GM21723 (cell line): ENCODE results near the gene CATSPERE.

Experiments
- ATAC-seq: cut with Tn5 transposase; IDR thresholded peaks from one replicate; pipeline ENCODE4 v1.9.1; 2021; ENCODE audit warnings: mild to moderate bottlenecking, moderate library complexity; ENCODE audit not compliant: unreplicated experiment

Gene CATSPERE

DNA sequence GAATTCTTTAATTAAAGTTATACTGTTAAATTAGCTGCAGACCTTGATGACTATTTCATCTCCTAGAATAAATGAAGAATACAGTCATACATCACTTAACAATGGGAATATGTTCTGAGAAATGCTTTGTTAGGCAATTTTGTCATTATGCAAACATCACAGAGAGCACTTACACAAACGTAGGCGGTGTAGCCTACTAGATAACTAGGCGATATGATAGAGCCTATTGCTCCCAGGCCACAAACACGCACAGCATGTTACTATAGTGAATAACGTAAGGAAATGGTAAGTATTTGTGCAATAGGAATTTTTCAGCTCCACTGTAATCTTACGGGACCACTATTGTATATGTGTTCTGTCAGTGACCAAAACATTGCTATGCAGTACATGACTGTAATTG, 154.2 kb downstream of the CATSPERE start:
- no peak for ATAC-seq

DNA sequence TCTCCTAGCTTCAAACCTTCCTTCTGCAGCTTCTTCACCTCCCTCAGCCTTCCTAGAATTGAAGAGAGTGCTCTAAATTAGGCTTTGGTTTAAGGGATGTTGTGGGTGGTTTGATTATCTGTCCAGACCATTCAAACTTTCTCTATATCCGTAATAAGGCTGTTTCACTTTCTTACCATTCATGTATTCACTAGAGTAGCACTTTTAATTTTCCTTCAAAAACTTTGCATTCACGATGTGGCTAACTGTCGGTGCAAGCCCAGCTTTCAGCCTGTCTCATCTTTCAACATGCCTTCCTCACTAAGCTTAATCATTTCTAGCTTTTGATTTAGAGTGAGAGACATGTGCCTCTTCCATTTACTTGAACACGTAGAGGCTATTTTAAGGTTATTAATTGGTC, 165.6 kb downstream of the CATSPERE start:
- ATAC-seq = no peak

DNA sequence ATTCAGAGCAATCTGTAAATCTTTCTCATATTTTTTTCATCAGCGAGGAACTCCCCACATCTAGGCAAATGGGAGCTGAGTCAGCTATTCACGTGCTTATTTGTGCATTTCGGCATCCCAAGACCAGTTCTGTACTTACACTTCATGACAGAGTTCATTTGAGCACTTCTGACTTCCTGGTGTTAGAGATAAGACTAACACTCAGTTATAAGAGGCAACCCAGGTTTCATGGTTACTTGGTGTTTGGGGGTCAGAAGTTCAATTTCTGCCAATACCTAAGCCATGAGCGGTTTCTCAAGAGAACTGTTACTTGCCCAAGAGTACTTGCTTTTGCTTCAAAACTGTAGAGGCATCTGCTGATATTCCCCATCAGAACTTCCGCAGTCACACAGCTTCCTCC, 167.7 kb downstream of the CATSPERE start:
- ATAC-seq = no peak

DNA sequence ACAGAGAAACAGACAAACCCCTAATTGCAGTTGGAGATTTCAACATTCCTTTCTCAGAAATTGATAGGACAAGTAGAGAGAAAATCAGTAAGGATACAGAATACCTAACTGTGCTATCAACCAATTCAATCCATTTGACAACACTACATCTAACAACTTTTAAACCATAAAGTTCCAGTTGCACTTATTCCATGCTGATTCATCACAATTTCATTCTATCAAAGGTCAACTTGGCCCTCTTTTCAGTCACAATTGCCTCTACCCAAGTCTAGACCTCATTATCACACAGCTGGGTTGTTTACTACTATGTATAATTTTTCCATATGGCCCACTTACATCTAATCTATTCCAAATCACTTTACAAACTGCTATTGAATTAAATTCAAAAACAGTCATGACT, 172.1 kb downstream of the CATSPERE start:
- no peak for ATAC-seq

DNA sequence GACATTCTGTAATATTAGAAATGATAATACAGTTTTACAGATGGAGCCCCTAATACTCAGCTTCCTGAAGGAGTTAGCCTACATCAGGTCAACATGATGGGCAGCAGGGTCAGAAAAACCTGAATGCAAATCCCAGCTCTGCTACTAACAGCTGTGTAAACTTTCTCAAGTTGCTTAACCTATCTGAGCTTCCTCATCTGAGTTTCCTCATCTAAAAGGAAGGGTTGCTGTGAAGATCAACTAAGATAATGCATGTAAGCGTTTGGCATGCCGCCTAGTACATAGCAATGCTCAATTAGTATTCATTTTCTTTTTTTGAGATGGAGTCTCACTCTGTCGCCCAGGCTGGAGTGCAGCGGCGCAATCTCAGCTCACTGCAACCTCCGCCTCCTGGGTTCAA, 173.5 kb downstream of the CATSPERE start:
- no peak for ATAC-seq

DNA sequence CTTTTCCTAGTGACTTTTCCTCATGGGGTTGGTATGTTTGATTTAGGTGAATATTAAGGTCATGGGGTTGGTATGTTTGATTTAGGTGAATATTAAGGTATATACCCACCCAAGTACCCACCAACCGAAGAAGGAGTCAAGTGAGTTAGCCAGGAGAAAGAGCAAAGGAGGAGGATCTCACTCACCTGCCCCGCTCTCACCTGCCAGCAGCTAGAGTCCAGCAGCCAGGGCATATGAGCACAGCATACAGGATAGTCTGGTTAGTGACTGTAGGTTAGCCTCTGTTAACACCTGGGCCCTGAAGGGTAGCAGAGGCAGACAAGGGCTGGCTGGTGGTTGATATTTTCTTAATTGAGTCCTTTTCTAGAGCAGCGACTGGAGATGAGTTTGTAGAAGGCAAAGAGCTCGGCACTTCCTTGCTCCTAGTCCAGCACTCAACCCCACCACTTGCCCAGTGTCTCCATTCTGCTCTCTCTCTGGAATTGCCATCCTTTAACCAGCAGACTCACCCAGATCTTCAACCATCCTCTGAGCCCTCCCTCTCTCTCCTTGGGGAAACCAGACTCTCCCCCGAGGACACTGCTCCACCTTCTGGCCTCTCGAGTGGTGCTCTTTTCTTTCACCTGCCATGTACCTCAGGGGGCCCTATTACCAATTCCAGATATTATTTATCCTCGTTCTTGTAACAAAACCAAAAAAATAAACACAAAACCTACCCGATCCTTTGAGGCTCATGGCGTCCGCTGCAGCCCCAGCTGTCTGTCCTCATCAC, 175.6 kb downstream of the CATSPERE start:
- ATAC-seq = no peak

DNA sequence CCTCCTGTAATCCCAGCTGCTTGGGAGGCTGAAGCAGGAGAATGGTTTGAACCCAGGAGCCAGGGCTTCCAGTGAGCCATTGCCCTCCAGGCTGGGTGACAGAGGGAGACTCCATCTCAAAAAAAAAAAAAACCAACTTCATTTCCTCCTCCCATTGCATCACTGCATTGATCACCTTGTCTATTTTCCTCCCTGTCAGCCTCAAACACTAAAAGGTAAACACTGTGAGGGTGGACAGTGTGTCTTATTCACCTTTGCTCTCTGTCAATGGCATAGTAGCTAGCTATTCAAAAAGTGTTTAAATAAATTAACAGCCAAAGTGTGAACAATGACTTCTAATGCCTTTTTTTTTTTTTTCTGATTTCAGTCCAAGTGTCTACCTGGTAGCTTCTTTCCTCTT, 178.5 kb downstream of the CATSPERE start:
- ATAC-seq = no peak

DNA sequence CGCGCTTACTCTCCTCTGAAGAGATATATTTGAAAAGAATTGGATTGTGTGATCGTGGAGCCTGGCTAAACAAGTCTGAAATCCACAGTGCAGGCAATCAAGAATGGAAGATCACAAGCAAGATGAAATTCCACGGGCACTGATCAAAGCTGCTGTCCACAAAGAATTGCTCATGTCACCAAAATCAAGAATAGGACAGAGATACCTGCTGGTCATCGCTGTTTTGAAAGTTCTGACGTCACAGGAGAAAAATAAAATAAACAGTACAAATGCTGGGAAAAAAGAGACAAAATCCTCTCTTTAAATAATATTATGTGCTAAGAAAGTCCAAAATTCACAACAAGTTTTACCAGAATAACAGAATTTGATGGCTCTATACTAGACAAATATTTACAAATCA, 179.8 kb downstream of the CATSPERE start:
- no peak for ATAC-seq

DNA sequence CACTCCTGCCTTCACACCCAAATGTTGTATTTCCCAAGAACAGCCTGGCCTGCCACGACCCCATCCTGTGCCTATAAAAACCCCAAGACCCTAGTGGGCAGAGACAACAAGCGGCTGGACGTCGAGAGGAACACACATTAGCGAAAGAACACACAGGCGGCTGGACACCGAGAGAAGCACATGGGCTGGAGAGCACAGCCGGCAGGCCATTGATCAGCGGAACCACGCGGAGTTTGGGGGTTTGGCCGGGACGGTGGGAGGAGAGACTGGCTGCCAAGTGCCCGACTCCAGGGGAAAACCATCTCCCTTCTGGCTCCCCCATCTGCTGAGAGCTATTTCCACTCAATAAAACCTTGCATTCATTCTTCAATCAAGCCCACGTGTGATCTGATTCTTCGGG, 181.5 kb downstream of the CATSPERE start:
- ATAC-seq = no peak

DNA sequence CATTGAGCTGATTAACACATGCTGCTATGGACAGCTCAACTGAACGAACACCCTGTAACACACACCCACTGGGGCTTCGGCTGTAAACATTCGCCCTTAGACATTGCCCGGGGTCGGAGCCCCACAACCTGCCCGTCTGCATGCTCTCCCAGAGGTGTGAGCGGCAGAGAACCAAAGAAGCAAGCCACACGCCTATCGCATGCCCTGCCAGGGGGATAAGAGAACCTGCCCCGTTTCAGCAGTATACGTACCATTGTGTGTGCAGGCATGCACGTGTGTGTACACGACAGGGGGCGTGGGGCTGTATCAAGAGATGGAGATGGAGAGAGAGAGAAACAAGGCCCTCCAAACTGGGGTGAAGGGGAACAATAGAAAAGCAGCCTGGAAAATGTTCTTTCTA, 181.9 kb downstream of the CATSPERE start:
- no peak for ATAC-seq

DNA sequence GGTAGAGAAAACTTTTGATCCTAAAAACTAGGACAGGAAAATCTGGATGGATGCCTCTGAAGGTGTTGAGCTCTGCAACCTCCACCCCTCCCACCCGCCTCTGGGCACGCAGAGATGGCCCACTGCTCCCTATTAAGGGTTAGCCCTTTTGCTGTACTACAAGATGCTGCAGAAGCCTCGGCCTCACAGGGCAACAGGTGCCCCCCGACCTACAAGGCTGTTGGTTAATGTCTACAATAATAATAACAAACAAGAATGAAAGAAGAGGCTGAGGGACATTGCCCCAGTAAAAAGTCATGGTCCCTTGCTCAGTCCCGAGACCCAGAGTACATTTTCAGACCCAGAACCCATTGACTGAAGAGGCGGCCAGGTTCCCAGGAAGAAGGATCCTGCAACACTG, 184.3 kb downstream of the CATSPERE start:
- ATAC-seq = no peak

DNA sequence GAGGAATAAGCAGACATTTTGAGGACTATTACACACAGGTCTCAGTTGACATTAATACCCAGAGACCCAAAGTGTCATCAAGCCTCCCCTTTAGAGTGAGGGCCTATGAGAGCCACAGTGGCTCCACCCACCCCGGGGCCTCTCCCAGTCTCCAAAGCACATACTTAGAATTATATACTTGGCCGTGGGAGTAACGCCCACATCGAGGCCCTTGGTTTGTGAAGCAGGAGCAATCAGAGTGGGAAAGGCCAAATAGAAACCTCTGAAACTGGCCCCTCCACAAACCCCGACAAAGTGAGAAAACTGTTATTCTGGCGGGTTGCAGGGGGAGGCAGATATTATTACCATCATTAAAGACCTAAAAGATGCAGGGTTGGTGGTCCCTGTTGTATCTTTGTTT, 184.8 kb downstream of the CATSPERE start:
- ATAC-seq = no peak

DNA sequence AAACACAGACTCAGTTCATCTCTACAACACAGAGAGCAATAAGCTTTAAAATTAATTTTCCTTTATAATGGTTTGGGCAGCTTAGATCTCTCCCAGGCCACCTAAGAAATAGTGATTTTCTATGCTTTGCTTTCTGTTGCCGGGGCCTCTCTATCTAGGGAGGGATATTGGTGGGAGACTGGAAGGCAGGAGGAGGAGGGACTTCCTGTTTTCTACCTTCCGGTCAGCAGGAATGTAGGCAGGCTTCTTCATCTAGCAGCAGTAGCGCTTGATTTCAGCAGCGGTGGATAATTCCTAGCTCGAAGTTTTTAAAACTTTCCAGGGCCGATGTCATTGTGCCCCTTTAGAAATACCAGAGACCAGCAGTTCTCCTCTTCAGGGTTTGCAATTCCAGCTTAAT, 186.7 kb downstream of the CATSPERE start:
- ATAC-seq = no peak

DNA sequence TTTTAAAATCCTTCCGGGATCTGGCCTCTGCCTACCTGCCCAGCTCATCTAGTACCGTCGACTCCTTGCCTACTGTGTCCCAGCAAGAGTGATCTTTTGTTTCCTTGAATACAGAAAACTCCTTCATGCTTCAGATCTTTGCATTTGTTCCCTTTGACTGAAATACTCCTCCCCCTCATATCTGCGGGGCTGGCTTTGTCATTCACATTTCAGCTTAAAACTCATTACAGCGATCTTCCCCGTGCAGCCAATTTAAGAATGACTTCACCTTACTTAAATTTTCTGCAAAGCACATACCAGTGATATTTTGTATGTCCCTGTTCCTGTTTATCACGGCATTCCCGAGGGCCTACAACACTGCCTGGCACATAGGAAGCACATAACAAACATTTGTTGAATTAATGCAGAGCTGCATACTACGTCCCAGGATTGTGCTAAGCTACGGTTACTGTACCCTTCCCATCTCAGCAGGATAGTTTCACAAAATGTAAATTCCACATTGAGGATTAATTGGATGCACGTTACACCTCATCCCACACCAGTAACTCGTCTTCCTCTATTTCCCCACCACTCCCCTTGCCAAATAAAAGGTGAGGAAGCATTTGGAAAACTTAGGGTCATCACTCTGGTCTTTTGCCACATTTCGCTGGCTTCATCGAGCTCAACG, 191.0 kb downstream of the CATSPERE start:
- no peak for ATAC-seq

DNA sequence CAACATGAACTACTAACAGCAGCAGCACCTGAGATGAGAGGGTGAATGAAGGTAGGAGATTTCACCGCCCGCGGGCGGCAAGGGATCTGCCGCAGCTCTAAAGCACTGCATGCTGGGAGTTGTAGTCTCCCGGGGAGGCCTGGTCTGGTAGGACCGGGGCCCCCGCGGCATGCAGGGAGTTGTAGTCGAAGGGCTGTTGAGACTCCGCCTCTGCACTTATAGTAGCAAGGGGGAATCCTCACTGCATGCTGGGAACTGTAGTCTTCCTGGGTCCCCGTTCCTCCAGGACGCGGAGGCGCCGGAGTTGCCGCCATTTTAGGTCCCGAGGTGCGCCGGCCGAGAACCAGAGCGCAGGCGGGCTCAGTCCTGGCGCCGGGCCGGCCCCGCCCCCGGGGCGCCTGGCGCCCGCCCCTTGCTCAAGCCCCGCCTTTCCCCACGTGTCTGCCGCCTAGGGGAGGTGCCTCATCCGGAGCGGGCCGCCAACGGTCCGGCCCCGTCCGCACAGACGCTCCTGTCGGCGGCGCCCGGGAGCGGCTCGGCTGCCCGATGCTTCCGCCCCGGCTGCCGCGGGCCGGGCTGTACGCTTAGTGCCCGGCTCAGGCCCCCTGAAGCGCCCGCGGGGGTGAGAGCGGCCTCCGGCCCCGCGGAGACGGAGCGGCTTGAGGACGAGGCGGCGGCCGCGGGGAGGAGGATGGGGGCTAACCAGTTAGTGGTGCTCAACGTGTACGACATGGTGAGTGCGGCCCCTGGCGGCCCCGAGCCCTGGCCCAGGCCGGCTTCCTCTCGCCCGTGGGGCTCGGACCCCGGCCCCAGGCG, 191.8 kb downstream of the CATSPERE start, which contains the start of gene DESI2:
DESI2 (plus strand) TSS at position 504 of the 816 bp plus-strand sequence; CDS start at position 692, 188 bp downstream.
- ATAC-seq = peak; percentile 97

DNA sequence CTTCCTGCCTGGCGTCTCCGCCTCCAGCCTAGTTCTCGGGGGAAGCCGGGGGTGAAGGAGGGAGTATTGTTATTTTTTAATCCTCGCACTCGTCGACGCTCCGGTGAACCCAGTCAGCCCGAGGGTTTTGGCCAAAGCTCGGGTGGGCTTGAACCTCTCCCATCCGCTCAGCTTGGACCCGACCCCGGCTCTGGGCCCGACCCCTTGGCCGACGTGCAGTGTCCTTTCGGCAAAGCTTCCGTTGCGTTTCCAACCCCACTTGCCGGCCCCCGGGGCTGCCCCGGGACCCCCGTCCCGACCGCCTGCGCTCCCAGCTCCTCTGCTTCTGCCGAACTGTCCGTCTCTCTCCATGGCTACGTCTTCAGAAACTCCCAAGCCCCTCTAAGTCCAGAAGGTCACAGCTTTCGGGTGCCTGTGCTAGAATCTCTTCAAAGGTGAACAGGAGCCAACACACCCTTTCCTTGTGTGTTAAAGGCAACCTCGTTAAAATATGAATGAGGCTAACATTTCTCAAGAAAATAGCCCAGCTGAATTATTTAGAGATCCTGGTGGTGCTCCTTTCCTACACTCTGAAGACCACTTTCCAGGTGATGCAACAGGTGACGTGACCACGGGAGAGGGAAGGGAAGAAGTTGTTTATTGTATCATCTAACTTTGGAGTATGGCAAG, 192.5 kb downstream of the CATSPERE start:
- ATAC-seq = no peak

DNA sequence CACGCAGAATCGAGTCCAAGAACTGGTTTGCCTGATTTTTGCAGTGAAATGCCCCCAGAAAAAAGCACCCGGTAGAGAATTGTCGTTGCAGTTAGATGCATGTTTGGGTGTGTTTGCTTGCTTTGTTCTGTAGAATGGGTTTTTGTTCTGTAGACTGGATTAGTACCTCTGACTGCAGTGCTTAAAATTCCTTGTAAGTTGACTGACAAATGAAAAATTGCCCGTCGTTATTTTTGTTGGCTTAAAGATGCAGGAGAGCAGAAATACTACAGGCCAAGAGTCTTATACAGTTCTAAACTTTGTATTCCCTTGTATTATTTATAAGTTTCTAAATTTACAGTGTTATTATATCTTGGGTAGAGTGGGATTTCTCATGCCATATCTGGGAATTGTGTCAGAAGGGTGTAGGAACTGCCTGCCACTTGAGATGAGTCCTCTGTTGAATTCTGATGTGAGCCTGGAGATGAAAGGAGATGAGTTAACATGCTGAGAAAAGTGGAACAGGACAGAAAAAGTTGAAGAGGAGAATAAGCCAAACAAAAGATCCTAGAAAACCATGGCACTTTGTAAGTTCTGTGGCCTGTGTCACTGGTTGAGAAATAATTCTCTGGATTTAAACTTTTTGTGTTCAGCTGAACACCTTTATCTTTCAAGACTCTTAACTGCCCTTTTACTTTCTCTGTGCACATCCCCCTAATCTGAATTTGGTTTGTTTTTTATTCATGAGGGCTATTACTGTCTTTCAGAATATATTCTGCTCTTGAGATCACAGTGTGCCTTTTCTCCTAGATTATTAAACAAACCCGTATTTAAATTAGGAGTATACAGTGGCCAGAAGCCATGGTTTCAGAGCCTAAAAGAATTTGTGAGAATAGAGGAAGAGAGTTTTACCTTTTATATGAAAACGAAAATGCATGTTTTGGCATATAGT, 193.3 kb downstream of the CATSPERE start:
- ATAC-seq = no peak

DNA sequence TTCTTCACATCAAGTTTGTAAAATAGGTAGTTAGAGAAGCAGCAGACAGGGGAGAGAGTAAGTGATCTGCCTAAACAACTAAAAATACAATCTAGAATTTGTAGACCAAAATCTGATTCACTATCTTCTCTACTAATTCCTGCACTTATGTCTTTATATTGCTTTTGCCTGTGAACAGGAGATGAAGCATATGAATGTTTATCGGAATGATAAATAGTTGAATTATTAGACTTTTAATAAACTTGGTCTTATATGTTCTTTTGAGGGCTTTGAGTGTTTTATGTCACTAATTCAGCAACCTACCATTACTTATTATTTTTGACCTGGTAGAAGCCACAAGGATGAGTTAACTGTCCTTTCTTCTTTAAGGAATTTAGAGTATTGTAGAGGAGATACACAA, 194.1 kb downstream of the CATSPERE start:
- ATAC-seq = no peak

DNA sequence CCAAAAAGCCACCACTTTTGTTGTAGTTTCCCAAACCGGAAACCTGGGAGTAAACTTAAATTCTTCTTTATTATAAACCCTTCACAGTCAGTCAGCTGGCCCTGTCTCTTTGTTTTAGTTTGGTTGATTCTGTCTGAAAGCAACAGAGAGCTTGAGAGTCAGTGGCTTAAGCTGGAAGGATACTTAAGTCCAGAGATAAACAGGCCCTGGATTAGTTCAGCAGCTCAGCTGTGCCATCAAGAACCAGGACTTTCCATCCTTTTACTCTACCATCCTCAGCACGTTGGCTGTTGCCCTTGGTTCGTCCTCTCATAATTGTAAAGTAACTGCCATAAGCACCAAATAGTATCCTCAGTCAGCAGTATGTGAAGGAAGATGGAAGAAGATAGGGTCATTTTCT, 196.3 kb downstream of the CATSPERE start:
- ATAC-seq = no peak

DNA sequence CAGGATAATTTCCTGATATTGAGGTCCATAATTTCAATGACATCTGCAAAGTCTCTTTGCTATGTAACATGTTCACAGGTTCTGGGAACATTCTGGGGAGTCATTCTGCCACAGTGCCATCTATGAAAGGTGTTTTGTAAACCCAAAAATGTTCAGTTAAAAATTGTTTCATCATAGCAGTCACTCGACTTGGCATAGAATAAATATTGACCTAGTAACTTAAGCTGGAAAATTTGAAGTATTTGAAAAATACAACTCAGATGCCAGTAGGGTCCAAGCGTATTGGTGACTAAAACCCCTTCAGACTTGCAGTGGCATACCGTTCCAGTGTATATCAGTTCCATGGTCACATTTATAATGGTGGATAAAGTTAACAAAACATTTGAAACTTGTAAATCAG, 198.6 kb downstream of the CATSPERE start:
- no peak for ATAC-seq
